Stimulated activated CD4-positive, alpha-beta T cell treated with anti-CD3 and anti-CD28 coated beads, Interleukin-12 subunit alpha, Interleukin-12 subunit beta, amount 100 ng/mL, for 4 hours (primary cell): ENCODE data around the gene GPR162.

Source experiments
- DNase-seq: peaks from one replicate; pipeline ENCODE4 v3.0.0-alpha.2; 2020

Gene GPR162

GRCh38 chr12:6824085-6824775 lies 2.6 kb downstream of the GPR162 start:
- no peak for DNase-seq

GRCh38 chr12:6824901-6825381 lies 3.3 kb downstream of the GPR162 start:
- no peak for DNase-seq

GRCh38 chr12:6825398-6826124 lies 3.9 kb downstream of the GPR162 start:
- peak; percentile 82 for DNase-seq

GRCh38 chr12:6826125-6826733 lies 4.6 kb downstream of the GPR162 start:
- no peak for DNase-seq

- no peak for DNase-seq
These were observed 5.3 kb downstream of the GPR162 start for GRCh38 chr12:6826734-6827436.

GRCh38 chr12:6827437-6827911 lies 5.9 kb downstream of the GPR162 start:
- DNase-seq, result peak; percentile 53

GRCh38 chr12:6827982-6828780 lies 6.6 kb downstream of the GPR162 start, which contains the start of gene P3H3:
Gene P3H3, plus strand, starts transcription at chr12:6828407. Its CDS starts 34 bp downstream, at chr12:6828441.
- DNase-seq, result no peak

- peak; percentile 44 for DNase-seq
These were observed 7.3 kb downstream of the GPR162 start for GRCh38 chr12:6828781-6829535.

GRCh38 chr12:6829536-6830220 lies 8.1 kb downstream of the GPR162 start:
- DNase-seq, result no peak

GRCh38 chr12:6830286-6830890 lies 8.8 kb downstream of the GPR162 start:
- no peak for DNase-seq

- no peak for DNase-seq
These were observed 9.4 kb downstream of the GPR162 start for GRCh38 chr12:6830999-6831398.

- no peak for DNase-seq
These were observed 9.9 kb downstream of the GPR162 start for GRCh38 chr12:6831450-6831995.

- no peak for DNase-seq
These were observed 10.5 kb downstream of the GPR162 start for GRCh38 chr12:6832125-6832524.

- no peak for DNase-seq
These were observed 11.7 kb downstream of the GPR162 start for GRCh38 chr12:6833189-6833890.

GRCh38 chr12:6834254-6834653 lies 12.6 kb downstream of the GPR162 start:
- DNase-seq, result no peak

- no peak for DNase-seq
These were observed 13.3 kb downstream of the GPR162 start for GRCh38 chr12:6834873-6835272.

- no peak for DNase-seq
These were observed 15.2 kb downstream of the GPR162 start for GRCh38 chr12:6836851-6837250.

- no peak for DNase-seq
These were observed 15.9 kb downstream of the GPR162 start for GRCh38 chr12:6837370-6838060.

GRCh38 chr12:6838854-6839253 lies 17.2 kb downstream of the GPR162 start:
- DNase-seq, result no peak
